ENCODE results near the gene PLEKHH2.

DNA sequence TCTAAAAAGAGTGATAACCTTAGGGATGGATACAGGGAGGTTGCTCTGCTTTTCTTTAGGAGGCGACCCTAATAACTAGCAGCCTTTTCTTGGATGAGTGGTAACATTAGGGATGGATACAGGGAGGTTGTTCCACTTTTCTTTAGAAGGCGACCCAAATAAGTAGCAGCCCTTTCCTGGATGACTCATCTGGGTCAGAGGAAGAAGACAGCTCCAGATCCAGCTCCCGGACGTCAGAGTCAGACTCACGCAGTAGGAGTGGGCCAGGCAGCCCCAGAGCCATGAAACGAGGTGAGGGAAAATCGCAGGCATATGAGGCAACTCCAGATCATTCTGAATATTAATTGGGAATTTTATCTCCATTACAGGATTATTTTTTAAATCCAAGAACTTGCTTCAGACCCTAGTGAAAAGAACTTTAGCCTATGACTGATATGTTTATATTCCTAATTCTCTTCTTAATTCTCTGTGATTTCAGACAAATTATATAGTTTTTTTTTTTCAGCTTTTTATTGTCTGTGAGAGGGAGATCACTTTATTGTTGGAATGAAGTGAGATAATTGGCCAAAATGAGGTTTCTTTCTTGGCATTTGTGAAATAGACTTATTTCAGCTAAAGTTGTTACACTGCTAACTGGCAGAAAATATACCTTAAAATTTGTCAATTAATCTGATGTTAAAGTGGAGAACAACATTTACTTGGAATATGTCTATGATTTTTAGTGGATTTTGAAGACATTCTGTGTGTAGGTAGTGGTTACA is 70.4 kb downstream of the PLEKHH2 start:
- TF ChIP-seq, protein P1, sequence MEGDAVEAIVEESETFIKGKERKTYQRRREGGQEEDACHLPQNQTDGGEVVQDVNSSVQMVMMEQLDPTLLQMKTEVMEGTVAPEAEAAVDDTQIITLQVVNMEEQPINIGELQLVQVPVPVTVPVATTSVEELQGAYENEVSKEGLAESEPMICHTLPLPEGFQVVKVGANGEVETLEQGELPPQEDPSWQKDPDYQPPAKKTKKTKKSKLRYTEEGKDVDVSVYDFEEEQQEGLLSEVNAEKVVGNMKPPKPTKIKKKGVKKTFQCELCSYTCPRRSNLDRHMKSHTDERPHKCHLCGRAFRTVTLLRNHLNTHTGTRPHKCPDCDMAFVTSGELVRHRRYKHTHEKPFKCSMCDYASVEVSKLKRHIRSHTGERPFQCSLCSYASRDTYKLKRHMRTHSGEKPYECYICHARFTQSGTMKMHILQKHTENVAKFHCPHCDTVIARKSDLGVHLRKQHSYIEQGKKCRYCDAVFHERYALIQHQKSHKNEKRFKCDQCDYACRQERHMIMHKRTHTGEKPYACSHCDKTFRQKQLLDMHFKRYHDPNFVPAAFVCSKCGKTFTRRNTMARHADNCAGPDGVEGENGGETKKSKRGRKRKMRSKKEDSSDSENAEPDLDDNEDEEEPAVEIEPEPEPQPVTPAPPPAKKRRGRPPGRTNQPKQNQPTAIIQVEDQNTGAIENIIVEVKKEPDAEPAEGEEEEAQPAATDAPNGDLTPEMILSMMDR (IDR thresholded peaks at IDR 0.05; ENCODE audit: borderline replicate concordance, extremely low read depth, low read length, poor library complexity, severe bottlenecking): no peak
- TF ChIP-seq EZH2 (IDR thresholded peaks at IDR 0.05; ENCODE audit: borderline replicate concordance, low read depth, low read length, severe bottlenecking): no peak

All from DND-41 (cell line).